ENCODE results near the gene ZNF580. TPM values are rescaled to one million over a fixed set of nuclear protein-coding genes. Genes with fewer than 3 reads are reported as not detected.

The ZNF580 gene
- total RNA-seq, 2 donors from 2014 or later: 29.7 to 36.1 TPM

DNA sequence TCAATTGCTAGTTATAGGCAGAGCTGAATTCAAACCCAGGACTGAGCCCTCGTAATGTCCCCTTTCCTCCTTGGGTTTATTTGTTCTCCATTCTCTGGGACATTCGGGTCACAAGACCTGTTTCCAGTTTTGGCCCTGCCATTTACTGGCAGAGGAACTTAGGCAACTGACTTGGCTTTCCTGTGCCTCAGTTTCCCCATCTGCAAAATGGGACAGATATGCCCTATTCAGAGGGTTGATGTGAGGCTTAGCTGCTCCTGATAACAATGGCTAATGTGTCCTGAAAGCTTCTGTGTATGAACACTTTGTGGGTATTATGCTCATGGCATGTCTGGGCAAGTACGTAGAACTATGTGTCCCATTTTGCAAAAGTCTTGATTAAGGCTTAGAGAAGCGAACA, 39.7 kb upstream of the ZNF580 start:
- peaks cover 29% of the 10 kb centered on the region for H3K4me1 ChIP-seq
- TF ChIP-seq CTCF (IDR thresholded peaks at IDR 0.05) (no peak), POLR2A (IDR thresholded peaks at IDR 0.05) (peak in 1 of 3 donors; percentile 14)
- peak overlapping the region; percentile 90 to 98 (median 94) for H3K27ac ChIP-seq
- DNase-seq (no peak), ATAC-seq (no peak)
- intact Hi-C loops (cut with DNase I): no loop called here
- H3K4me3 ChIP-seq: peak overlapping the region; percentile 47 to 55
- H3K27me3 ChIP-seq: no peaks in the 10 kb centered on the region
- H3K36me3 ChIP-seq (replicated peaks in 1 of 2; ENCODE audit: insufficient read depth in 1 of 2, low read depth in 2 of 2): peaks cover 0 to 5% of the 10 kb centered on the region in 2 donors
- WGBS, 2 donors: 31 to 46% methylated on average over 4 of the region's 4 CpGs
- no peaks in the 10 kb centered on the region for H3K9me3 ChIP-seq

GRCh38 chr19:55602104-55603001, 38.4 kb upstream of the ZNF580 start:
- no peak overlapping the region for H3K4me3 ChIP-seq
- H3K9me3 ChIP-seq: no peaks in the 10 kb centered on the region
- H3K4me1 ChIP-seq: peaks cover 38% of the 10 kb centered on the region
- TF ChIP-seq CTCF (IDR thresholded peaks at IDR 0.05): no peak
- no peak for TF ChIP-seq POLR2A (IDR thresholded peaks at IDR 0.05)
- no peak for DNase-seq
- intact Hi-C loops (cut with DNase I): no loop called here
- no peak for ATAC-seq
- peak overlapping the region in 2 of 4 donors; percentile 97 to 98 for H3K27ac ChIP-seq
- no peaks in the 10 kb centered on the region for H3K36me3 ChIP-seq (replicated peaks in 1 of 2; ENCODE audit: insufficient read depth in 1 of 2, low read depth in 2 of 2)
- H3K27me3 ChIP-seq: no peaks in the 10 kb centered on the region
- 93 to 95% methylated on average over 26 to 58 of the region's 60 CpGs for WGBS, 2 donors

DNA sequence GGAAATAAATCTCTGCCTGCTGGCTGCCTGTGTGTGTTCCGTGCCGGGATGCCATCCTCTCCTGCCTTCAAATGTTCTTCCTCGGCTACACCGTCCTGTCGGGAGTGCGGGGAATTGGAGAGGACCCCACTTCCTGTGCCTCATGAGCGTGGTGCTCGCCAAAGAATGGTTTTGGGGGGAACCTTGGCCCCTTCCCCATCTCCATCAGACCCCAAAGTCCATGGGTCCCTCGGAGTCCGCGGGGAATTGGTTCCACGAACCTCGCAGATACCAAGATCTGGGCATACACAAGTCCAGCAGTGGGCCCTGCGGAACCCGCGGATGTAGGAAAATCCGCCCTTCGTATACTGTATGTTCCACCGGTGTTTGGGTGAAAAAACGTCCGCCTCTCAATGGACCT, 37.7 kb upstream of the ZNF580 start:
- Histone ChIP-seq H3K27me3 (no peaks in the 10 kb centered on the region), H3K27ac (no peak overlapping the region), H3K4me1 (peaks cover 42% of the 10 kb centered on the region), H3K36me3 (replicated peaks in 1 of 2; ENCODE audit: insufficient read depth in 1 of 2, low read depth in 2 of 2) (no peaks in the 10 kb centered on the region), H3K9me3 (no peaks in the 10 kb centered on the region), H3K4me3 (no peak overlapping the region)
- 83 to 88% methylated on average over 21 of the region's 21 CpGs for WGBS, 2 donors
- no peak for TF ChIP-seq CTCF (IDR thresholded peaks at IDR 0.05)
- no peak for TF ChIP-seq POLR2A (IDR thresholded peaks at IDR 0.05)
- DNase-seq (no peak), ATAC-seq (no peak)
- intact Hi-C loops (cut with DNase I): no loop called here

- no peak for DNase-seq
- WGBS, 2 donors: 68 to 71% methylated on average over 22 of the region's 22 CpGs
- Histone ChIP-seq H3K27me3 (no peaks in the 10 kb centered on the region), H3K9me3 (no peaks in the 10 kb centered on the region), H3K36me3 (replicated peaks in 1 of 2; ENCODE audit: insufficient read depth in 1 of 2, low read depth in 2 of 2) (no peaks in the 10 kb centered on the region), H3K4me1 (peaks cover 37% of the 10 kb centered on the region), H3K4me3 (no peak overlapping the region), H3K27ac (peak overlapping the region in 1 of 4 donors; percentile 94)
- intact Hi-C loops (cut with DNase I): no loop called here
- TF ChIP-seq CTCF (IDR thresholded peaks at IDR 0.05) (no peak), POLR2A (IDR thresholded peaks at IDR 0.05) (no peak)
- no peak for ATAC-seq
Observed at GRCh38 chr19:55603581-55604292, 37.1 kb upstream of the ZNF580 start.
